Chondrocyte (in vitro differentiated cells): ENCODE results near the gene NR3C2. TPM values are rescaled to one million over a fixed set of nuclear protein-coding genes. Genes with fewer than 3 reads are reported as not detected.

Source experiments
- DNase-seq: peaks from one replicate; pipeline ENCODE4 v3.0.0; 2021; ENCODE audit warnings: mixed read lengths, low spot score
- H3K27ac Mint-ChIP-seq: one replicate; pipeline ENCODE4 v1.8.0; 2021; ENCODE audit warnings: mild to moderate bottlenecking, moderate library complexity, mixed read lengths; ENCODE audit not compliant: unreplicated experiment
- H3K27me3 Mint-ChIP-seq: 2 replicates; pipeline ENCODE4 v1.8.0; 2021; ENCODE audit warnings: low read depth, mixed read lengths
- H3K36me3 Mint-ChIP-seq: 2 replicates; pipeline ENCODE4 v1.8.0; 2021; ENCODE audit warnings: low read depth, mixed read lengths
- H3K4me1 Mint-ChIP-seq: 2 replicates; pipeline ENCODE4 v1.8.0; 2021; ENCODE audit warnings: low read depth, mild to moderate bottlenecking, mixed read lengths
- H3K4me3 Mint-ChIP-seq: one replicate; pipeline ENCODE4 v1.8.0; 2021; ENCODE audit warnings: mild to moderate bottlenecking, moderate library complexity, mixed read lengths; ENCODE audit not compliant: unreplicated experiment
- H3K9me3 Mint-ChIP-seq: 2 replicates; pipeline ENCODE4 v1.8.0; 2021; ENCODE audit warnings: low read depth, mixed read lengths
- total RNA-seq: library from RNA; stranded (reverse); gene quantifications from 3 replicates; pipeline ENCODE4 v1.2.1, GENCODE V29; 2021
- TF ChIP-seq, protein P1 (sequence below): fragments of 200-600 bp; sonication (generic); IDR thresholded peaks from 2 replicates; pipeline ENCODE4 v1.5.0; 2021; ENCODE audit warnings: antibody characterized with exemption, mild to moderate bottlenecking, moderate library complexity

Gene NR3C2
- total RNA-seq, 1 donor from 2014 or later: 0.20 TPM

DNA sequence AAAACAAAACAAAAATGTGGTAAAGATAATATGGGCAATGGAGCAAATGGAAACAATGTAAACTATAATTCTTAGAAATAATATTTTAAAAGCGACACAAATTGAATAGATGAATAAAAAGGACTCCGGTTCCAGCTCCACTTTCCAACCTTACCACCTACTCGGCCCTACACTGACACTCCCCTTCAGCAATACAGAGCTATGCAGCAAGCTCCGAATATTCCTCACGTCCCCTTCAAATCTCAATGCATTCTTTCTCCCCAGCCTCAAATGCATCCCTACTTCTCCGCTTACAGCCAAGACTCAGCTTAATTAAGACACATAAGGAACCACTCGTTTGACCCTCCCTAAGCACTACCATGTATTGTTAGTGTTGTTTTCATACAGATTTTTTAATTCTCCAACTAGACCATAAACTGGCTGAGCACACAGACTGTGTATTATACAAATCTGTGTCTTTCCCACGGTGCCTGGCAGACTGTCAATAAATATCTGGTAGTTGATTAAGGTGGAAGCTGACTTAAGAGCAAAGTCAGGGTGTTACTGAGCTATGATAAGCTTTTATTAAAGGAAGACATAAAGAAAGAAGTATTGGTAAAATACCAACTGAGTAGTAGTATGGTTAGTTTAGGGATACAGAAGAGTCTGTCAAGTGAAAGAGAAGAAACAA lies 219.1 kb downstream of the NR3C2 start:
- Mint-ChIP-seq H3K27me3 (peaks cover 6% of the 10 kb centered on the region), H3K36me3 (no peaks in the 10 kb centered on the region), H3K4me1 (no peaks in the 10 kb centered on the region), H3K9me3 (no peaks in the 10 kb centered on the region), H3K27ac (no peak overlapping the region), H3K4me3 (no peak overlapping the region)
- TF ChIP-seq, protein P1, sequence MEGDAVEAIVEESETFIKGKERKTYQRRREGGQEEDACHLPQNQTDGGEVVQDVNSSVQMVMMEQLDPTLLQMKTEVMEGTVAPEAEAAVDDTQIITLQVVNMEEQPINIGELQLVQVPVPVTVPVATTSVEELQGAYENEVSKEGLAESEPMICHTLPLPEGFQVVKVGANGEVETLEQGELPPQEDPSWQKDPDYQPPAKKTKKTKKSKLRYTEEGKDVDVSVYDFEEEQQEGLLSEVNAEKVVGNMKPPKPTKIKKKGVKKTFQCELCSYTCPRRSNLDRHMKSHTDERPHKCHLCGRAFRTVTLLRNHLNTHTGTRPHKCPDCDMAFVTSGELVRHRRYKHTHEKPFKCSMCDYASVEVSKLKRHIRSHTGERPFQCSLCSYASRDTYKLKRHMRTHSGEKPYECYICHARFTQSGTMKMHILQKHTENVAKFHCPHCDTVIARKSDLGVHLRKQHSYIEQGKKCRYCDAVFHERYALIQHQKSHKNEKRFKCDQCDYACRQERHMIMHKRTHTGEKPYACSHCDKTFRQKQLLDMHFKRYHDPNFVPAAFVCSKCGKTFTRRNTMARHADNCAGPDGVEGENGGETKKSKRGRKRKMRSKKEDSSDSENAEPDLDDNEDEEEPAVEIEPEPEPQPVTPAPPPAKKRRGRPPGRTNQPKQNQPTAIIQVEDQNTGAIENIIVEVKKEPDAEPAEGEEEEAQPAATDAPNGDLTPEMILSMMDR: no peak
- DNase-seq: no peak

DNA sequence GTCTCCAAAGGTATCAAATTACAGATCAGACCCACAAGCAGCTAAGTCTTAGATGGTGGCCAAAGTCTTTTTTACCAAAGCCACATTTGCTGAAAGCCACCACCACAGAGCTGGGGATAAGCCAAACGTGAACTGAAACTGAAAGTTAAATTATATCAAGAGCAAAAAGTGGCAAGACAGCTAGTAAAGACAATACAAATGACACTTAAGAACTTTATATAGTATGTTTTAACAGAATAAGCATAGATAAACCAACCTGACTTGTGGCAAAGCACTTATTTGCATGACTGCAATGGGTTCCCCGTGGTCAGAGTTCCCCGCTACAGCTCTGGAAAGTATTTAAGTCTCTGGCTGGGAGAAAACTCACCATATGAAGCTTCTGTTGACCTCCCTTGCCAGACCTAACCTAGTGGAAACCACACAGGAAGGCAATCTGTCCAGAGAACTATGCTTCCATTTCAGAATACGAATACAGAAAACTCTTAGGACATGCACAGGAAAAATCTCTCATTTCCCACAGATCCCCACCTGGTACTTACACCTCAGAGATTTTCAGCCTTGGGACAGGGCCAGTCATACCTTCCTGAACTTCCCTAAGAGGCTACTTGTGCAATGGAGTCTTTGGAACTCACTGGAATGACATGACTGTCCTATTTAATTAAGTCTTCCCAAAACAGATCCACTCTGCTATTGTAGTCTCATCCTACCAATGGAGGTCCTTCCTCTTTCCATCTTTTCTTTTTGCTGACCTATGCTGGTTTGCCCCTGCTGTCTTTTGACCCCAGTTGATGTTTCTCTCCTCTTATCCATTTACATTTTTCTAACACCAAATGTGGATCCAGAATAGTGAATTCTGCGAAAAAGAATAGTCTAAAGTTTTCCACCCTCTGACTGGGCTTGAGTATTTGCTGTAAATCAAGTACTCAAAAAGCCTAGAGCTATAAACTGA lies 225.1 kb downstream of the NR3C2 start:
- Mint-ChIP-seq H3K27me3 (peaks cover 16% of the 10 kb centered on the region), H3K4me3 (no peak overlapping the region), H3K9me3 (no peaks in the 10 kb centered on the region), H3K4me1 (no peaks in the 10 kb centered on the region), H3K36me3 (no peaks in the 10 kb centered on the region), H3K27ac (no peak overlapping the region)
- TF ChIP-seq, protein P1: no peak
- DNase-seq: no peak

DNA sequence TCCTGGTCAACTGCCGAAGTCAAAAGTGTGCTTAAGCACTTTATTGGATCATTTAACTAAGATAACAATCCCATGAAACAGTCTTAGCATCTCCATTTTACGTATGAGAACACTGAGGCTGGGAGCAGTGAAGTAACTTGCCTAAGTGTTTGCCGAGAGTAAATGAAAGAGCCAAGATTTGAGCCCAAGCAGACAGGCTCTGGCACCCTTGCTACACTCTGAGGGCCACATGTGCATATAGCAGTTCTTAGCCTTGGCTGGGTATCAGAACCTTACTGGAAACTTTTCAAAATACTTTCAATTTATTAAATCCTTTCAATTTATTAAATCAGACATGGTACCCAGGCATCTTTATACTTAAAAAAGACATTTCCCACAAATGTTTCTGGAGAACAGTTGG lies 225.9 kb downstream of the NR3C2 start:
- no peak overlapping the region for H3K27ac Mint-ChIP-seq

DNA sequence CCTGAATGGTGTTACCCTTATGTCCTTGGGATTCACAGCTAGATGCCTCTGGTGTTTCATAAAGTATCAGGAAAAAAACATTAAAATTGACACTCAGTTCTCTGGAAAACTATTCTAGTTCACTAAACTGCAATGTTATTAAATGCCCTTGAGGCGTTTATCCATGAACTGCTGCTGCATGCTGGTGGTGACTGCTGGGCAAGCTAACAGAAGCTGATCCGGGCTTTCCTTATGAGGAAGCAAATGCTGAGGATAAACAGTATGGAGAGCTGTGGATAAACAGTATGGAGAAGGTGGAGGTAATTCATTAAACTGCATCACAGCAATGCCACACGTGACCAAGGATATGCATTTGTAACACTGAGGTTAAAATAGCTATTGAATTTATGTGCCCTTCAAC lies 227.0 kb downstream of the NR3C2 start:
- no peaks in the 10 kb centered on the region for H3K36me3 Mint-ChIP-seq
- peaks cover 16% of the 10 kb centered on the region for H3K27me3 Mint-ChIP-seq
- DNase-seq: no peak
- H3K27ac Mint-ChIP-seq: no peak overlapping the region
- TF ChIP-seq, protein P1: no peak
- no peak overlapping the region for H3K4me3 Mint-ChIP-seq
- H3K9me3 Mint-ChIP-seq: no peaks in the 10 kb centered on the region
- H3K4me1 Mint-ChIP-seq: no peaks in the 10 kb centered on the region

More for the DNA sequence above, 225.9 kb downstream of the NR3C2 start:
- Mint-ChIP-seq H3K36me3 (no peaks in the 10 kb centered on the region), H3K4me1 (no peaks in the 10 kb centered on the region), H3K4me3 (no peak overlapping the region), H3K27me3 (peaks cover 16% of the 10 kb centered on the region), H3K9me3 (no peaks in the 10 kb centered on the region)
- DNase-seq: no peak
- TF ChIP-seq, protein P1: no peak

DNA sequence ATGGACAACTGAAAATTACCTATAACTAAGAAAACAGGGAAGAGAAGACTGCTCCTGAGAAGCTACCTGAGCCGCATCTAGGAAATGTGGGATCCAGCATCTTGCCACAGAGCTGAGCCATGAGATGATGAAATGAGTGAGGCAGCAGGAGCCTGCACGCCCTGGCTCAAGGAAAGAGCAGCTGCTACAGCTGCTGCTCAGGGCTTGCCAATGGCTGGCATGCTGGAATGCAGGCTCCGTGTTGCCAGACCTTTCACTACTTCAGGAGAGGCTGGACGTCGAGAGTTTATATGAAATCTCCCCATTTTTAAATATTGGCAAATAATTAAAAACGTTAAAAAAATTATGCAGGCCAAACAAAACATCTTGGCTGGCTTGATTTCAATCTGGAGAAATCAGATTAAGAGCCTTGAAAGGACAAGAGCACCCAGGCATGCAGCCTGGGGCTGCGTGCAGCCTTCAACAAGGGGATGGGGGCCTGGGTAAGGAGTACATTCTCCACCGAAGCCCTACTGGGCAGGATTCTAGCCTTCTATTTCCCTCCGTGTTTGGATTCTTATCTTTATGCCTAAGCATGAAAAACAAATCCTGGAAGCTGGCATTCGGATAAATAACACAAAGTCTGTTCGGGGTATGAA lies 227.6 kb downstream of the NR3C2 start:
- H3K4me1 Mint-ChIP-seq: no peaks in the 10 kb centered on the region
- peaks cover 16% of the 10 kb centered on the region for H3K27me3 Mint-ChIP-seq
- TF ChIP-seq, protein P1: no peak
- H3K27ac Mint-ChIP-seq: no peak overlapping the region
- no peak overlapping the region for H3K4me3 Mint-ChIP-seq
- H3K36me3 Mint-ChIP-seq: no peaks in the 10 kb centered on the region
- no peak for DNase-seq
- no peaks in the 10 kb centered on the region for H3K9me3 Mint-ChIP-seq
